ENCODE results near the gene KIAA1614. TPM values are rescaled to one million over a fixed set of nuclear protein-coding genes. Genes with fewer than 3 reads are reported as not detected.

The KIAA1614 gene, protein sequence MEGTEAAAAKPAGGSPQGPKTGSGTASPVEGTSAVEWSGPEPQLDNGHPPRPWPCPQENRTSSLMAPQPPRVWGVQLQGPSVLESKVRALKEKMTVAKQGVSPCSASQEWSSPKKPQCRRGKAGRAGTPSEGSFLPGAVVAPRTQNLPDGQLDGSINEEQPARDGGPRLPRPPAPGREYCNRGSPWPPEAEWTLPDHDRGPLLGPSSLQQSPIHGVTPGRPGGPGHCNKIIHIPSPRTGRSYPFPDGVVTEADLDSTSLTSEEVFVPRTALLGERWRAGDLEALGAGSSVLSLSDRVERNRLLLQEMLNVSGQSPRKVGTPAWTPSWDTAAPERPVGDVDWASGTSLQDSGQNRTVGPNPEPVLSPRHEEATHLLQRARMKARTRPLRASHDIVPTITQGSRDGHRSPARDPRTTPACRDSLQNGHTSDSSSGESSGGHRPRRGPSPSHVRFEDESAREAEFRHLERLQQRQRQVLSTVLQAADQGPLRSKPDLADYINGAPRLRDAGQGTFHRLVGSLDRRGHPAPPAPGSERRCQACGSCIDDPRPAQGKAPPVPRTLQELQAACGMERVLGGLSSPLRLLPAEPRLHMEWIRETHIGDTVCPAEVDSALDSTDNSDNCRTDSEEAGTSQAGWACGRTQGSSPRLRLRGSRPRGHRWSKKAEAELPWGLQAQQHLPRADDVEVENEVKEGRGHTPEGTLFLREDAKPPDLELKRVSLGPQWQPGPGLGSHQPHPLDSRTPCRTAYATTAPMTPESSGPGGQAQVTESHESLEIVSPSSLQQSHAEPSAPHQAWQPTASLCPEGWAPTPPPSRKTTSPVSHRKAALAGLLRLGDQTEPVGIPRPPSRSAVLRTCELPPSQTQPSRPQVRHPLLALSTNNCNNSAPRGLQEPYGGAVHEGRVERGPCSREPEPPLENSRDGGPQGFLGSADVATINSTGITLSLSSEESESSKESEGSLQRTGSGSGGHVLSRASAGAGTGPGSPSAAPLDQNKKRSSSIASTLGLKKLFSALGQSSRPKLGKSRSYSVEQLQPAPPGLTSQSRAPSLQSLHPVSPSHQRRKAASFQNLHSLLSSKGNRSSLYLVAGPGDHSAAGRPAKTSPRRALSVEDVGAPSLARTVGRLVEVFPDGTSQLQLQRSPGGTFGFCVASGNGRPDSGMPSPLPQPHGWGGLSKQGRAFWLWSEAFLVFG
- total RNA-seq = 7.3 and 8.4 TPM in 2 replicates

DNA sequence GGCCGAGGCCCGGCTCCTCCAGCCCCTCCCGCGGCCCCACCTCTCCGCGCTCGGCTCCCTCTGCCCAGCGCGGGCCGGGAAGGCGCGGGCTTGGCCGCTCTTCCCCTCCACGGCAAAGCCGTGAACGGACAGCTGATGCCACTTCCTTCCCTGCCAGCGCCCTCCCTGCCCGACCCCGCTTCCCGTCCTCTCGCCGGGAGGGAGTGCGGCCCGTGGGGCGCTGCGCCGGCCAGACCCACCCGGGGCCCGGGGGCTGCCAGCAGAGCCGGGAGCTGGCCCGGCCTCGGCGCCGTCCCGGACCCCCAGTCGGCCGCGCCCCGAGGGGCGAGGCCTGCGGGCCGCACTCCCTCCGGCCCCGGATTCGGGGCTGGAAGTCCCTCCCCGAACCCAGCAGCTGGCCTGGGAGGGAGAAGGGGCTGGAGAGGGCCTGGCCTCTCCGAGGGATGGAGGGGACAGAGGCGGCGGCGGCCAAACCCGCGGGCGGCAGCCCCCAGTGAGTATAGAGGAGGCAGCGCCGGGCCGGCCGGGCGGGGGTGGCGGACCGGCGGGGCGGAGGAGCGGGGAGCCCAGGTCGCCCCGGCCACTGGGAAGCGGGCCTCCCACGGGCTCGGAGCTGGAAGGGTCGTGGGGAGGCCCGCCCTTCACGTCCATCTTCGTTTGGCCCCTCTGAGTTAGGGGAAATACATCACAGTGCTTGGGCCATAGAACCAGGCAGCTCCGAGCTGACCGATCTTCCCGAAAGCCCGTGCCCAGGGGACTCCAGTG, at the start of gene KIAA1614:
Gene KIAA1614 (plus strand): TSS at position 97 of the 765 bp plus-strand sequence. CDS start 347 bp downstream, at position 444.

Other genes with a start within 250 kb of the KIAA1614 start
- 11.5 and 18.8 TPM in 2 replicates for gene STX6, start 110.0 kb downstream of the KIAA1614 start, total RNA-seq
- gene MR1, start 121.1 kb downstream of the KIAA1614 start, total RNA-seq = 32.9 and 33.0 TPM in 2 replicates
- gene IER5, start 175.8 kb downstream of the KIAA1614 start, total RNA-seq = 39.3 and 50.2 TPM in 2 replicates